GM13976 (cell line): ENCODE results near the gene GXYLT2.

Experiments
- DNase-seq: peaks from one replicate; pipeline ENCODE4 v3.0.0; 2012; ENCODE audit warnings: low spot score
- in situ Hi-C: fragments of 300-500 bp; cut with MboI; formaldehyde crosslinking; loops from one replicate; pipeline ENCODE4 v1.12.0; 2022; ENCODE audit warnings: low sequenced_read_pairs, mixed read lengths, inconsistent platforms; ENCODE audit not compliant: unreplicated experiment
- TF ChIP-seq, protein P1 (sequence below): IDR thresholded peaks from 2 replicates; pipeline ENCODE4 v1.5.1; 2012; ENCODE audit warnings: borderline replicate concordance, mild to moderate bottlenecking; ENCODE audit not compliant: insufficient read depth; ENCODE audit errors: extremely low read depth, missing control alignments, control extremely low read depth

Gene GXYLT2

DNA sequence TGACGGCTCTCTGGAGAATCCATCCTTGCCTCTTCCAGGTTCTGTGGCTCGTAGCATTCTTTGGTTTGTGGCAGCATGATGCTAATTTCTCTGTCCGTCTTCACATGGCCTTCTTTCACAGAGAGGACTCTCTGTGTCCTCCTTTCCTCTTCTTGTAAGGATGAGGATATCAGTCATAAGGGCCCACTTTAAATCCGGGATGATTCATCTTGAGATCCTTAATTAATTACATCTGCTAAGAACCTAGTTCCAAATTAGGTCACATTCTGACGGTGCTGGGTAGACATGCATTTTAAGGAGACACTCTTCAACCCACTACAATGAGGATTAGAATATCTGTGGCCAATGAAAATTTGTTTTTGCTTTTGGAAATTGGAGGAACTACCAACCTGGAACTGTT is 15.7 kb upstream of the GXYLT2 start:
- in situ Hi-C loops = no loop called here
- no peak for DNase-seq
- TF ChIP-seq, protein P1, sequence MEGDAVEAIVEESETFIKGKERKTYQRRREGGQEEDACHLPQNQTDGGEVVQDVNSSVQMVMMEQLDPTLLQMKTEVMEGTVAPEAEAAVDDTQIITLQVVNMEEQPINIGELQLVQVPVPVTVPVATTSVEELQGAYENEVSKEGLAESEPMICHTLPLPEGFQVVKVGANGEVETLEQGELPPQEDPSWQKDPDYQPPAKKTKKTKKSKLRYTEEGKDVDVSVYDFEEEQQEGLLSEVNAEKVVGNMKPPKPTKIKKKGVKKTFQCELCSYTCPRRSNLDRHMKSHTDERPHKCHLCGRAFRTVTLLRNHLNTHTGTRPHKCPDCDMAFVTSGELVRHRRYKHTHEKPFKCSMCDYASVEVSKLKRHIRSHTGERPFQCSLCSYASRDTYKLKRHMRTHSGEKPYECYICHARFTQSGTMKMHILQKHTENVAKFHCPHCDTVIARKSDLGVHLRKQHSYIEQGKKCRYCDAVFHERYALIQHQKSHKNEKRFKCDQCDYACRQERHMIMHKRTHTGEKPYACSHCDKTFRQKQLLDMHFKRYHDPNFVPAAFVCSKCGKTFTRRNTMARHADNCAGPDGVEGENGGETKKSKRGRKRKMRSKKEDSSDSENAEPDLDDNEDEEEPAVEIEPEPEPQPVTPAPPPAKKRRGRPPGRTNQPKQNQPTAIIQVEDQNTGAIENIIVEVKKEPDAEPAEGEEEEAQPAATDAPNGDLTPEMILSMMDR = no peak

DNA sequence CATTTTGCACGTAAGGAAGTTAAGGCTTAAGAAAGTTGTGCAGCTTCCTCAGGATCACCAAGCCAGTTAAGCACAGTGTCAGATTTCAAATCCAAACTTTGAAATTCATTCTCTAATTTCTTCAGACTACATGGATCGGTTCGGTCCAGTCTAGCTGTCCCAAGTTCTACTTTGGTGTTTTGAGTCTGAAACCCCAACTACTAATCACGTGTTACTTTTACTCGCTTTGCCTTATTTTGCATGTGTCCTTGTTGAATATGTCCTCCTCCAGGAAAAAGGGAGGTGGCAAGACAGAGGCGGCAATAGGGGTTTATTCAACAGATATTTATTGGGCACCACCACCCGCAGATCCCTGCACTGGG is 522 bp upstream of the GXYLT2 start:
- TF ChIP-seq, protein P1 = no peak
- no peak for DNase-seq
- in situ Hi-C loops = no loop called here

DNA sequence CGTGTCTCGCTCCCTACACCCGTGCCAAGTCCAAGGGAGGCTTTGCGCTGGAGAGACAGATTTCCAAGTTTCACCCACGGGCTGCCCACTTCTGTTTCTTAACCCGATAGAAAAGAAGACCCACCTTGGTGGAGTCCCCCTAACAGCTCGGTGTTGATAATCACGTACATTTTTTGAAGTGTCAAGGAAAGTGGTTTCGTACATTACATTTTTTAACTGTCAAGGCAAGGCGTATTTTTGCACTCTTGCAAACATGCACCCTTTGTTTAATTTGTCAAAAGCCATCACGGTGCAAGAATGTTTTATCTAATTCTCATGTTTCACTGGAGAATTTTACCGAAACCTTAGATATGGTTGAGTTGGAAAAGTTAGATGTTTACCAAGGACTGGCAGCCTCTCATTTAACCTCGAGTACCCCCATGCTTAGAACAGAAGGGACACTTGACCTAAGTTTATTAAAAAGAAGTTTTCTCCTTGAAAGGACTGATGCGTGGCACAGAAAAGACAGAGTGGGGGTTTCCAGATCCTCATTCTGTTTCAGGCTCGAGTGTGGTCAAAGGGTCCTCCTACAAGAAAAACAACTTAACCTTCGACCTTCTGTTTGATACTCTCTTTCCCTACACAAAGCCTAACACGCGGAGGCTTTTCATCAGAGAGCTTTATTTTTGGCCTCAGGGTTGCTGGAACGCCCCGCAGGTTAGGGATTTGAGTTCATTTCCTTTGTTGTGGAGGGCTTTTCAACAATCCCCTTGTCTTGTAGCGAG is 882 bp downstream of the GXYLT2 start:
- DNase-seq = no peak
- TF ChIP-seq, protein P1 = no peak
- in situ Hi-C loops = no loop called here

DNA sequence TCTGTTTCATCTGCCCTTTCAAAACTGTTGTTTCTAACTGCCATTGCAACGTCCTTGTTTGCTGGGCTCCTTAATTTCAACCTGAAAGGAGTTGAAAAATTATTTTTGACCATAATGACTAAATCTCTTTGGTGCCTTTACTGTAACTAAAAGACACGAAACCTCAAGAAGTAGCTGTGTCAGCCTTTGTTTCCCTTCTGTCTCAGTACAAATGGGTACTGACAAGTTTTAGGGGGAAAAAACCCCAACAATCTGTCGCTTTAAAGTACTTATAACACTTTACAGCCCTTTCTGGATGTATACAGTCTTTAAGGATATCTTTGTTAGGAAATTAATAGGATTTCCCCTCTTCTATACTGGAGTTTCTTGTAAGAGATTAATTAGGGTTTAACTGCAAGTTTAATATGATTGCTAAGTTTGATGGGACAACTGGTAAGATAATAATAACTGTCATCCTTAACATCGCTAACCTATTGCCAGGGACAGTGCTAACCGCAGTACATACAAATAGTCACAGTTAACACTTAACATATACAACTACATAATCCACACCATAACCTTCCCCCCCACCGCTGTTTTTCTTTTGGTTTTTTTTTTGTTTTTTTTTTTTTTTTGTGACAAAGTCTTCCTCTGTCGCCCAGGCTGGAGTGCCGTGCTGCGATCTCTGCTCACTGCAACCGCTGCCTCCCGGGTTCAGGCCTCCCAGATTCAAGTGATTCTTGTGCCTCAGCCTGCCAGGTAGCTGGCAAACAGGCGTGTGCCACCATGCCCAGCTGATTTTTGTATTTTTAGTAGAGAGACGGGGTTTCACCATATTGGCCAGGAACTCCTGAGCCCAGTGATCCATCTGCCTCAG is 1.7 kb downstream of the GXYLT2 start:
- DNase-seq = no peak
- TF ChIP-seq, protein P1 = no peak
- in situ Hi-C loops = no loop called here

DNA sequence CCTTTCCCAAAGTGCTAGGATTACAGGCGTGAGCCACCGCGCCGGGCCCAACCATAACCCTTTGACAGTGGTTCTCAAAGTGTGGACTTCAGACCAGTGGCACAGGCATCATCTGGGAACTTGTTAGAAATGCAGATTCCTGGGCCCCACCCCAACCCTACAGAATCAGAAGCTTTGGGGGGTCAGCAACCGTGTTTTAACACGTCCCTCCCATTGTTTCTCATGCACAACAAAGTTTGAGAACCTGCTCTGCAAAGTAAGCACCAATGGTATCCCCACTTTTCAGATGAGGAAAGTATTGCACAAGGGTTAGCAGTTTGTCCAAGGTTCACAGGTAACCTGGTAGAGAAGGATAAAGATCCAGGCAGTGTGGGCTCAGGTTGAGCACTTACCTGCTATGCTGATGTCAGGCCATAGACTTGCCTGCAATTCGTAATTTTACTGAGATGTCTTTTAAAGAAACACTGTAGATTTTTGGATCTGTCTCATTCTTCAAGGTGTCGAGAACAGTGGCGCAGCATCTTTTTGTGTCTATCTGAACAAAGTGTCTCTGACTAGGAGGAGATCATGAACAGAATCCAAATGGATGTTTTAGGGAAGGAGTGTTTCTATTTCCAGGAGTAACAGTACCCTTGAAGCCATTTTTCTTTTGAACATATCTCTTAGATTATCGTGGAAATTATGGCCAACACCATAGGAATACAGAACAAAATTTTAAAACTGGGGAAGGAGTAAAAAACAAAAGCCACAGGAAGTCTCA is 2.5 kb downstream of the GXYLT2 start:
- DNase-seq = no peak

More for the DNA sequence above, 2.5 kb downstream of the GXYLT2 start:
- in situ Hi-C loops = no loop called here
- TF ChIP-seq, protein P1 = no peak
